Central memory CD4-positive, alpha-beta T cell (primary cell): ENCODE data around the gene BLACAT1.

Source experiments
- DNase-seq: peaks from one replicate; pipeline ENCODE4 v3.0.0; 2022

The BLACAT1 gene

DNA sequence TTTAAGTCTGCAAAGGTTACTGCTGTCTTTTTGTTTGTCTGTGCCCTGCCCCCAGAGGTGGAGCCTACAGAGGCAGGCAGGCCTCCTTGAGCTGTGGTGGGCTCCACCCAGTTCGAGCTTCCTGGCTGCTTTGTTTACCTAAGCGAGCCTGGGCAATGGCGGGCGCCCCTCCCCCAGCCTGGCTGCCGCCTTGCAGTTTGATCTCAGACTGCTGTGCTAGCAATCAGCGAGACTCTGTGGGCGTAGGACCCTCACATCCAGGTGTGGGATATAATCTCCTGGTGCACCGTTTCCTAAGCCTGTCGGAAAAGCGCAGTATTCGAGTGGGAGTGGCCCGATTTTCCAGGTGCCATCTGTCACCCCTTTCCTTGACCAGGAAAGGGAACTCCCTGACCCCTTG is 49.6 kb downstream of the BLACAT1 start:
- DNase-seq, result peak; percentile 11
